Kidney glomerular epithelial cell (primary cell): ENCODE results near the gene SKAP1.
A peak's percentile ranks its signal among the peaks of the same experiment; 100 is the strongest.
"Not testable (repeated sequence)": the region's sequence is repeated elsewhere in the genome, so short reads cannot be mapped to it uniquely, and the experiment has no call there.

Experiments
- DNase-seq: peaks from one replicate; lab custom pipeline; 2025; lab: John Stamatoyannopoulos, UW

SKAP1 gene

GRCh38 chr17:48285614-48286013, 144.4 kb downstream of the SKAP1 start:
- DNase-seq: no peak

- no peak for DNase-seq
These were observed 146.1 kb downstream of the SKAP1 start for GRCh38 chr17:48283907-48284306.

- DNase-seq: no peak
These were observed 146.6 kb downstream of the SKAP1 start for GRCh38 chr17:48283411-48283810.

- no peak for DNase-seq
These were observed 147.7 kb downstream of the SKAP1 start for GRCh38 chr17:48282303-48282702.

GRCh38 chr17:48278760-48279491, 151.1 kb downstream of the SKAP1 start:
- no peak for DNase-seq

GRCh38 chr17:48276776-48277175, 153.2 kb downstream of the SKAP1 start:
- DNase-seq: no peak

- no peak for DNase-seq
These were observed 159.1 kb downstream of the SKAP1 start for GRCh38 chr17:48270899-48271298.

GRCh38 chr17:48269209-48269608, 160.8 kb downstream of the SKAP1 start:
- DNase-seq: no peak

- no peak for DNase-seq
These were observed 166.3 kb downstream of the SKAP1 start for GRCh38 chr17:48263731-48264035.

GRCh38 chr17:48262982-48263730, 166.9 kb downstream of the SKAP1 start:
- no peak for DNase-seq

- peak; percentile 30 for DNase-seq
These were observed 168.6 kb downstream of the SKAP1 start for GRCh38 chr17:48261297-48261880.

- DNase-seq: peak; percentile 67
These were observed 170.2 kb downstream of the SKAP1 start for GRCh38 chr17:48259694-48260291.

- no peak for DNase-seq
These were observed 171.7 kb downstream of the SKAP1 start for GRCh38 chr17:48258331-48258730.

GRCh38 chr17:48255759-48256158, 174.3 kb downstream of the SKAP1 start:
- DNase-seq: no peak

GRCh38 chr17:48254896-48255295, 175.1 kb downstream of the SKAP1 start:
- DNase-seq: no peak

- no peak for DNase-seq
These were observed 176.0 kb downstream of the SKAP1 start for GRCh38 chr17:48253975-48254374.

- DNase-seq: no peak
These were observed 178.1 kb downstream of the SKAP1 start for GRCh38 chr17:48251950-48252349.

GRCh38 chr17:48250949-48251348, 179.1 kb downstream of the SKAP1 start:
- no peak for DNase-seq

GRCh38 chr17:48250059-48250458, 180.0 kb downstream of the SKAP1 start:
- not testable (repeated sequence) for DNase-seq

- DNase-seq: no peak
These were observed 182.4 kb downstream of the SKAP1 start for GRCh38 chr17:48247603-48248002.

- no peak for DNase-seq
These were observed 183.0 kb downstream of the SKAP1 start for GRCh38 chr17:48247038-48247437.

- DNase-seq: no peak
These were observed 183.4 kb downstream of the SKAP1 start for GRCh38 chr17:48246612-48247011.

- not testable (repeated sequence) for DNase-seq
These were observed 184.5 kb downstream of the SKAP1 start for GRCh38 chr17:48245465-48246033.
